ENCODE data around the gene AKR1C2. TPM values are rescaled to one million over a fixed set of nuclear protein-coding genes. Genes with fewer than 3 reads are reported as not detected.

Gene AKR1C2
- 3,008 to 3,788 TPM (median 3,160 TPM) in 5 replicates for total RNA-seq (2022; extraction: Qiagen RNA extraction; ENCODE audit: low read depth)

GRCh38 chr10:5003127-5004029, at the start of gene AKR1C2:
Gene AKR1C2 (minus strand): TSS chr10:5003857. CDS start chr10:5003835, 22 bp downstream.

GRCh38 chr10:4962876-4963814, 40.5 kb downstream of the AKR1C2 start, which contains the start of gene AKR1C1:
Gene AKR1C1 (plus strand): TSS chr10:4963415. CDS start chr10:4963445, 30 bp downstream.

Other genes with a start within 250 kb of the AKR1C2 start
- gene AKR1E2, start 177.7 kb downstream of the AKR1C2 start, total RNA-seq (2022; extraction: Qiagen RNA extraction; ENCODE audit: low read depth): 6.0 to 9.2 TPM (median 7.5 TPM) in 5 replicates
- 467 to 623 TPM (median 597 TPM) in 5 replicates for gene AKR1C1, start 40.4 kb downstream of the AKR1C2 start, total RNA-seq (2022; extraction: Qiagen RNA extraction; ENCODE audit: low read depth)
- gene AKR1C3, start 90.6 kb upstream of the AKR1C2 start, total RNA-seq (2022; extraction: Qiagen RNA extraction; ENCODE audit: low read depth): 1,177 to 1,248 TPM (median 1,201 TPM) in 5 replicates
- gene AKR1C8, start 181.3 kb upstream of the AKR1C2 start, total RNA-seq (2022; extraction: Qiagen RNA extraction; ENCODE audit: low read depth): 0.19 to 0.31 TPM in 2 of 5 replicates, not detected in the others
- gene AKR1C4, start 193.0 kb upstream of the AKR1C2 start, total RNA-seq (2022; extraction: Qiagen RNA extraction; ENCODE audit: low read depth): 0.26 to 0.42 TPM (median 0.37 TPM) in 5 replicates